ENCODE data around the gene IL1RAP.

- TF ChIP-seq CTCF (IDR thresholded peaks at IDR 0.05), result no peak
- no peak for TF ChIP-seq ZFX (IDR thresholded peaks at IDR 0.05; ENCODE audit: borderline replicate concordance)
Observed at GRCh38 chr3:190492129-190492528, 21.8 kb upstream of the IL1RAP start.
